Hepatocyte (in vitro differentiated cells): Measurements from ENCODE around the gene SGPL1. TPM values are rescaled to one million over a fixed set of nuclear protein-coding genes. Genes with fewer than 3 reads are reported as not detected.

Experiments
- DNase-seq: peaks from one replicate; pipeline ENCODE4 v3.0.0-alpha.2; 2016; ENCODE audit warnings: low spot score
- H2AFZ ChIP-seq: fragments of 200-600 bp; sonication (generic); 2 replicates; pipeline ENCODE4 v1.6.0; 2016; ENCODE audit warnings: antibody characterized with exemption, mild to moderate bottlenecking
- H3K27ac ChIP-seq: fragments of 200-600 bp; sonication (generic); 2 replicates; pipeline ENCODE4 v1.5.1; 2016; ENCODE audit warnings: mild to moderate bottlenecking
- H3K27me3 ChIP-seq: fragments of 200-600 bp; sonication (generic); 2 replicates; pipeline ENCODE4 v1.6.1; 2016
- H3K36me3 ChIP-seq: fragments of 200-600 bp; sonication (generic); replicated peaks from 2 replicates; pipeline ENCODE4 v1.5.1; 2016; ENCODE audit warnings: low read depth; ENCODE audit not compliant: insufficient read depth
- H3K4me1 ChIP-seq: fragments of 200-600 bp; sonication (generic); 2 replicates; pipeline ENCODE4 v1.5.1; 2016; ENCODE audit warnings: mild to moderate bottlenecking, moderate library complexity; ENCODE audit not compliant: insufficient read depth
- H3K4me2 ChIP-seq: fragments of 200-600 bp; sonication (generic); 2 replicates; pipeline ENCODE4 v1.6.0; 2016
- H3K4me3 ChIP-seq: fragments of 200-600 bp; sonication (generic); 2 replicates; pipeline ENCODE4 v1.5.1; 2016; ENCODE audit warnings: mild to moderate bottlenecking
- H3K79me2 ChIP-seq: fragments of 200-600 bp; sonication (generic); 2 replicates; pipeline ENCODE4 v1.6.0; 2017; ENCODE audit warnings: mild to moderate bottlenecking
- H3K9me2 ChIP-seq: fragments of 200-600 bp; sonication (generic); replicated peaks from 2 replicates; pipeline ENCODE4 v1.6.0; 2017; ENCODE audit warnings: mild to moderate bottlenecking; ENCODE audit not compliant: insufficient read depth
- H3K9me3 ChIP-seq: fragments of 200-600 bp; sonication (generic); 2 replicates; pipeline ENCODE4 v1.5.1; 2016; ENCODE audit warnings: low read depth, mild to moderate bottlenecking
- H4K20me1 ChIP-seq: fragments of 200-600 bp; sonication (generic); 2 replicates; pipeline ENCODE4 v1.6.0; 2016; ENCODE audit warnings: mild to moderate bottlenecking; ENCODE audit not compliant: insufficient read depth, poor library complexity, severe bottlenecking
- EZH2 ChIP-seq: fragments of 200-600 bp; sonication (generic); IDR thresholded peaks from 2 replicates; pipeline ENCODE4 v1.6.1; 2016; ENCODE audit warnings: antibody characterized with exemption, mild to moderate bottlenecking, borderline replicate concordance
- EZH2phosphoT487 ChIP-seq: fragments of 200-600 bp; sonication (generic); IDR thresholded peaks from one replicate; pipeline ENCODE4 v1.6.1; 2018; ENCODE audit warnings: antibody characterized with exemption, mild to moderate bottlenecking, low read depth, moderate library complexity; ENCODE audit not compliant: unreplicated experiment, severe bottlenecking
- WGBS: methylation state at CpG from one replicate; pipeline ENCODE4 v1.1.6; 2016; ENCODE audit warnings: low lambda C conversion rate; ENCODE audit errors: missing lambda C conversion rate; 5-methylcytosine and 5-hydroxymethylcytosine counted together
- polyA plus RNA-seq: library from polyadenylated mRNA; unstranded; fragments of >200 nt; fragmentation: Nextera tagmentation; extraction: Ambion mirVana; gene quantifications from 2 replicates; pipeline ENCODE4 v1.2.1, GENCODE V29; 2016
- total RNA-seq: library from RNA; depleted of rRNA; stranded (reverse); fragments of >200 nt; gene quantifications from 2 replicates; pipeline ENCODE4 v1.2.3, GENCODE V29; 2014
- TF ChIP-seq, protein P1 (sequence below): fragments of 200-600 bp; sonication (generic); IDR thresholded peaks from 2 replicates; pipeline ENCODE4 v1.5.1; 2016; ENCODE audit warnings: antibody characterized with exemption, mild to moderate bottlenecking; ENCODE audit not compliant: poor library complexity

The SGPL1 gene
- total and polyA plus RNA-seq, 2 experiments from 2014 or later = 20.2 to 43.5 TPM

DNA sequence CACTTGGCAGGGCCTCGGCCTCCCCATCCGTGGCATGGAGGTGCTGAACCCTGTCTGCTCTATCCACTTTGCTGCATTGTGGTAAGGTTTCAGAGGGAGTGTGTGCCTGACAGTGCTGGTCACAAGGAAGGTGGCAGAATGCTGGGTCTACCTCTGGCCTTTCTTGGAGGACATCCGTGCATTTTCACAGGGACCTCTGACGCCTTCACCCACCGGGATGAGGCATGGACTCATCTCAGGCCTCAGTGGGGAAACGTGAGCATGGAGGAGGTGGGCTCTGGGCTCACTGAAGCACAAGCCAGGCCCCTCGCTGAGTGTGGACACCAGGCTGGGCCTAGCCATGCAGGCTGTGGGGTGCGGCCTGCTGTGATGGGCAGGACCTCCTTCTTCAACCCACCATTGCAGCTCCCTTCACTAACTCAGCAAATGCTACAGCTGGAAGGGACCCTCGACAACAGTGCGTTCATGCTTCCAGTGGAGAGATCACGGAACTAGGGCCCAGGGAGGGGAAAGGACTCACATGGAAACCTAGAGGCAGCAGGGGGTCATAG lies 39.2 kb upstream of the SGPL1 start:
- Histone ChIP-seq H2AFZ (no peak overlapping the region), H3K4me3 (no peak overlapping the region), H3K79me2 (no peaks in the 10 kb centered on the region), H3K36me3 (no peaks in the 10 kb centered on the region), H3K27me3 (no peaks in the 10 kb centered on the region), H4K20me1 (no peaks in the 10 kb centered on the region), H3K4me2 (no peak overlapping the region), H3K9me2 (no peaks in the 10 kb centered on the region), H3K27ac (no peak overlapping the region), H3K4me1 (peaks cover 4% of the 10 kb centered on the region), H3K9me3 (no peaks in the 10 kb centered on the region)
- 96% methylated on average over 11 of the region's 11 CpGs for WGBS
- TF ChIP-seq, protein P1, sequence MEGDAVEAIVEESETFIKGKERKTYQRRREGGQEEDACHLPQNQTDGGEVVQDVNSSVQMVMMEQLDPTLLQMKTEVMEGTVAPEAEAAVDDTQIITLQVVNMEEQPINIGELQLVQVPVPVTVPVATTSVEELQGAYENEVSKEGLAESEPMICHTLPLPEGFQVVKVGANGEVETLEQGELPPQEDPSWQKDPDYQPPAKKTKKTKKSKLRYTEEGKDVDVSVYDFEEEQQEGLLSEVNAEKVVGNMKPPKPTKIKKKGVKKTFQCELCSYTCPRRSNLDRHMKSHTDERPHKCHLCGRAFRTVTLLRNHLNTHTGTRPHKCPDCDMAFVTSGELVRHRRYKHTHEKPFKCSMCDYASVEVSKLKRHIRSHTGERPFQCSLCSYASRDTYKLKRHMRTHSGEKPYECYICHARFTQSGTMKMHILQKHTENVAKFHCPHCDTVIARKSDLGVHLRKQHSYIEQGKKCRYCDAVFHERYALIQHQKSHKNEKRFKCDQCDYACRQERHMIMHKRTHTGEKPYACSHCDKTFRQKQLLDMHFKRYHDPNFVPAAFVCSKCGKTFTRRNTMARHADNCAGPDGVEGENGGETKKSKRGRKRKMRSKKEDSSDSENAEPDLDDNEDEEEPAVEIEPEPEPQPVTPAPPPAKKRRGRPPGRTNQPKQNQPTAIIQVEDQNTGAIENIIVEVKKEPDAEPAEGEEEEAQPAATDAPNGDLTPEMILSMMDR = no peak
- TF ChIP-seq EZH2phosphoT487 (no peak), EZH2 (no peak)
- no peak for DNase-seq

DNA sequence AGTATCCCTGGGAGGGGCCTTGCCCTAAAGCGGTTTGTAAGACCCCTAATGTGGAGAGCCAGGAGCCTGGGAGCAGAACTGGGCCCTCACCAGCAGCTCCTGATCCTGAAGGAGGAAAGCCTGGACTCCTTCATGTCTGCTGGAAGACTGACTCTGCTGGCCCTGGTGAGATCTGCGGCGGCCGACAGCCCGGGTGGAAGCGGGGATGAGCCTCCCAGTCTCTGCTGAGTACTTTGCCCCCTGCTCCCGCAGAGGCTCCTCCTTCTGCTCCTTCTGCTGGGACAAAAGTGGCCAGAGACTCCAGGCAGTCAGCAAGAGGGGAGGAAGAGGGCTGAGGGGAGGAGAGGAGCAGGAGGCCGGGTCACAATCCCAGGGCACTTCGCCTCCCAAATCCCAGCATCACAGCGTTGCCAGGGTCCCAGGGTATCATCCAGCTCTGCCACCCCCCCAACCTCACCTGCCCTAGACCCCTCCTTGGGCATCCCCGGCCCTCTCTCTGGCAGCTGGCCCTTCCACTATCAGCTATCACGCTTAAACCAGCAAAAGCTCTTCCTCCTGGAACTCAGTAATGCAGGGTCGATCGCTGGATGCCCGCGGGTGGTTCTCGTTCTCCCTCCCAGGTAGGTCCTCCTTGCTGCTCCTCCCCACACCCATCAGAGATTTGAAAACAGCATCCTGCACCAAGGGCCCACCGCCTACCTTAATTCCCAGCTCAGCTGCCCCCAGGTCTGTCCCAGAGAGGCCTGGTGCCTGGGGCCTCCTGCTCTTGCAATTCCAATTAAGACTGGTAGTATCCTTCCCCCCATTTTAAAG lies 38.5 kb upstream of the SGPL1 start:
- Histone ChIP-seq H3K9me3 (no peaks in the 10 kb centered on the region), H2AFZ (no peak overlapping the region), H3K27ac (no peak overlapping the region), H3K27me3 (no peaks in the 10 kb centered on the region), H3K79me2 (no peaks in the 10 kb centered on the region), H3K4me3 (no peak overlapping the region), H3K36me3 (no peaks in the 10 kb centered on the region), H3K9me2 (no peaks in the 10 kb centered on the region), H4K20me1 (no peaks in the 10 kb centered on the region), H3K4me1 (peaks cover 4% of the 10 kb centered on the region), H3K4me2 (no peak overlapping the region)
- DNase-seq = peak; percentile 47
- WGBS = 82% methylated on average over 18 of the region's 18 CpGs
- no peak for TF ChIP-seq EZH2phosphoT487
- TF ChIP-seq, protein P1 = no peak
- TF ChIP-seq EZH2 = no peak

DNA sequence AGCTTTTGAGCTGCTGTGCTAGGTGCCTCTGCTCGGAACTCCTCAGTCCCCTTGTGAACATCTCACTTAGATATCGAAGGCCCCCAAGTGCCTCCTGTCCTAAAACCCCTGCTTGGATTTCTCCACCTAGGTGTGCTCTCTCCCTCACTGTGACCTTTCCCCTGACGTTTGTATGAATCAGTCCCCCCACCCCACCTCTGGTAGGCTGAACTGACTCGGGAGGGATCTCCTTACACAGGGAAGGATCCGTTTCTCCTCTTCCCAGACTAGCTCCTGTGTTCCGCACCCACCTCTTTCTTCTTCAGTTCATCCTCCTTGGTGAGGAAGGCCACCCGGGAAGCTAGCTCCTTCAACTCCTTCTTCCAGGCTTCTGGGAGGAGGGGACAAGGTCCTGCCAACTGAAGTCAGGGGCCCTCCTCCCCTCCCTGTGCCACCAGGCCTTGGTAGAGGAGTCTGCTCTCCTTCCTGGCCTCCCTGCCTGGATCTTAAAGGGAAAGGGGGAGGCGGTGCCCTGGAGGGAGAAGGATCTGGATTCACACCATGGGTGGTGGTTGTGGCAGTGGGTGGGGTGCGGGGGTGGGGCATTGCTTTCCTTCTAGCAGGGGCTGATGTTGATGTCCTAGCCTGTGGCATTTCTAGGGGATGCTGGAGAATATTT lies 37.4 kb upstream of the SGPL1 start:
- Histone ChIP-seq H3K4me1 (peaks cover 4% of the 10 kb centered on the region), H3K9me3 (no peaks in the 10 kb centered on the region), H3K4me3 (no peak overlapping the region), H3K4me2 (no peak overlapping the region), H3K79me2 (no peaks in the 10 kb centered on the region), H3K27me3 (no peaks in the 10 kb centered on the region), H3K36me3 (no peaks in the 10 kb centered on the region), H4K20me1 (no peaks in the 10 kb centered on the region), H2AFZ (no peak overlapping the region), H3K9me2 (no peaks in the 10 kb centered on the region), H3K27ac (no peak overlapping the region)
- no peak for TF ChIP-seq EZH2phosphoT487
- TF ChIP-seq, protein P1 = no peak
- no peak for TF ChIP-seq EZH2
- WGBS = 73% methylated on average over 9 of the region's 9 CpGs
- no peak for DNase-seq
